ENCODE measurements around the gene OR10A7. TPM values are rescaled to one million over a fixed set of nuclear protein-coding genes. Genes with fewer than 3 reads are reported as not detected.

OR10A7 gene
- total and polyA plus RNA-seq, 2 of the 13 experiments (the other 11 are each of a cell fraction or from before 2014, with no cell fraction given): not detected

DNA sequence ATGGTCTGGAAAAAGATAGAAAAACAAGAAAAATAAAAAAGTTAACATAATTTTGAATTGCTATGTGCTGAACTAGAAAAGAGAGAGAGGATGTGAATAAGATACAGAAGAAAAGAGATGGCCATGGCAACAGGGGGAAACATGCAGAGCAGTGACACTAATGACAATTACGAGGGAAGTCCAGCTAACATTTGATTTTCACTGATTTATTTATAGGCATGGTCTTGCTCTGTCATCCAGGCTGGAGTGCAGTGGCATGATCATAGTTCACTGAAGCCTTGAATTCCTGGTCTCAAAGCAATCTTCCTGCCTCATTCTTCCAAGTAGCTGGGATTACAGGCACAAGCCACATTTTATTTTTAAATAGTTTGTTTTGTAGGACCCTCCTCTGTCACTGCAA, 25.3 kb downstream of the OR10A7 start (continued):
- TF ChIP-seq, protein P1, sequence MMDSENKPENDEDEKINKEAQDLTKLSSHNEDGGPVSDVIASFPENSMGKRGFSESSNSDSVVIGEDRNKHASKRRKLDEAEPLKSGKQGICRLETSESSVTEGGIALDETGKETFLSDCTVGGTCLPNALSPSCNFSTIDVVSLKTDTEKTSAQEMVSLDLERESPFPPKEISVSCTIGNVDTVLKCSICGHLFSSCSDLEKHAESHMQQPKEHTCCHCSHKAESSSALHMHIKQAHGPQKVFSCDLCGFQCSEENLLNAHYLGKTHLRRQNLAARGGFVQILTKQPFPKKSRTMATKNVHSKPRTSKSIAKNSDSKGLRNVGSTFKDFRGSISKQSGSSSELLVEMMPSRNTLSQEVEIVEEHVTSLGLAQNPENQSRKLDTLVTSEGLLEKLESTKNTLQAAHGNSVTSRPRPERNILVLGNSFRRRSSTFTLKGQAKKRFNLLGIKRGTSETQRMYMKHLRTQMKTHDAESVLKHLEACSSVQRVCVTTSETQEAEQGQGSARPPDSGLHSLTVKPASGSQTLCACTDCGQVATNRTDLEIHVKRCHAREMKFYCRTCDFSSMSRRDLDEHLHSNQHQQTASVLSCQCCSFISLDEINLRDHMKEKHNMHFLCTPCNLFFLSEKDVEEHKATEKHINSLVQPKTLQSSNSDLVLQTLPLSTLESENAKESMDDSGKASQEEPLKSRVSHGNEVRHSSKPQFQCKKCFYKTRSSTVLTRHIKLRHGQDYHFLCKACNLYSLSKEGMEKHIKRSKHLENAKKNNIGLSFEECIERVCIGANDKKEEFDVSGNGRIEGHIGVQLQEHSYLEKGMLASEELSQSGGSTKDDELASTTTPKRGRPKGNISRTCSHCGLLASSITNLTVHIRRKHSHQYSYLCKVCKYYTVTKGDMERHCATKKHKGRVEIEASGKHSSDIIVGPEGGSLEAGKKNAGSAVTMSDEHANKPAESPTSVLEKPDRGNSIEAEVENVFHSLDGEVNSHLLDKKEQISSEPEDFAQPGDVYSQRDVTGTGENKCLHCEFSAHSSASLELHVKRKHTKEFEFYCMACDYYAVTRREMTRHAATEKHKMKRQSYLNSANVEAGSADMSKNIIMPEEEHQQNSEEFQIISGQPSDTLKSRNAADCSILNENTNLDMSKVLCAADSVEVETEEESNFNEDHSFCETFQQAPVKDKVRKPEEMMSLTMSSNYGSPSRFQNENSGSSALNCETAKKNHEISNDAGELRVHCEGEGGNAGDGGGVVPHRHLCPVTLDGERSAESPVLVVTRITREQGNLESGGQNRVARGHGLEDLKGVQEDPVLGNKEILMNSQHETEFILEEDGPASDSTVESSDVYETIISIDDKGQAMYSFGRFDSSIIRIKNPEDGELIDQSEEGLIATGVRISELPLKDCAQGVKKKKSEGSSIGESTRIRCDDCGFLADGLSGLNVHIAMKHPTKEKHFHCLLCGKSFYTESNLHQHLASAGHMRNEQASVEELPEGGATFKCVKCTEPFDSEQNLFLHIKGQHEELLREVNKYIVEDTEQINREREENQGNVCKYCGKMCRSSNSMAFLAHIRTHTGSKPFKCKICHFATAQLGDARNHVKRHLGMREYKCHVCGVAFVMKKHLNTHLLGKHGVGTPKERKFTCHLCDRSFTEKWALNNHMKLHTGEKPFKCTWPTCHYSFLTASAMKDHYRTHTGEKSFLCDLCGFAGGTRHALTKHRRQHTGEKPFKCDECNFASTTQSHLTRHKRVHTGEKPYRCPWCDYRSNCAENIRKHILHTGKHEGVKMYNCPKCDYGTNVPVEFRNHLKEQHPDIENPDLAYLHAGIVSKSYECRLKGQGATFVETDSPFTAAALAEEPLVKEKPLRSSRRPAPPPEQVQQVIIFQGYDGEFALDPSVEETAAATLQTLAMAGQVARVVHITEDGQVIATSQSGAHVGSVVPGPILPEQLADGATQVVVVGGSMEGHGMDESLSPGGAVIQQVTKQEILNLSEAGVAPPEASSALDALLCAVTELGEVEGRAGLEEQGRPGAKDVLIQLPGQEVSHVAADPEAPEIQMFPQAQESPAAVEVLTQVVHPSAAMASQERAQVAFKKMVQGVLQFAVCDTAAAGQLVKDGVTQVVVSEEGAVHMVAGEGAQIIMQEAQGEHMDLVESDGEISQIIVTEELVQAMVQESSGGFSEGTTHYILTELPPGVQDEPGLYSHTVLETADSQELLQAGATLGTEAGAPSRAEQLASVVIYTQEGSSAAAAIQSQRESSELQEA (CRISPR knock-in tag; IDR thresholded peaks at IDR 0.05; ENCODE audit: not compliant biosample characterization): no peak
- TF ChIP-seq ZNF17 (CRISPR knock-in tag; IDR thresholded peaks at IDR 0.05) (no peak), KDM5B (CRISPR knock-in tag; IDR thresholded peaks at IDR 0.05; ENCODE audit: borderline replicate concordance) (no peak), ZSCAN12 (CRISPR knock-in tag; IDR thresholded peaks at IDR 0.05) (no peak)

DNA sequence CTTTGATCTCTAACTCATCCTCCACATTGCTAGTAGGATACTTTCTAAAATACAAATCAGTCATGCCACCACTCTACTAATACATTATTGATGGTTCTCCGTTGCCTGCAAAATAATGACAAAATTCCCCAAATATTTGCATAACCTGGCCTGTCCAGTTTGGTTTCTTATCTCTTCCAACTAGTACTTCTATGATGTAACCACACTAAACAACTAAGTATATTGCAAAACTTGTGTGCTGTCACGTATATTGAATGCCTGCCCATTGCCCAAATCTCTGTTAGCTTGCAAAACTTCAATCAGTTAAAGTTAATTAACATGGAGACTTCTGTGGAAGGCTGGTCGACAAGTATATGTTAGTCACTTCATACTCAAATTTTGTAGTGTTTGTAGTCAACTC, 30.1 kb downstream of the OR10A7 start:
- 2% methylated on average over 3 of the region's 3 CpGs for WGBS (ENCODE audit: low lambda C conversion rate)
- H3K4me1 ChIP-seq (ENCODE audit: insufficient read depth, low read length): no peaks in the 10 kb centered on the region
- H3K9me3 ChIP-seq (ENCODE audit: low read length): no peaks in the 10 kb centered on the region
- H2AFZ ChIP-seq (ENCODE audit: low read length): no peak overlapping the region
- FAIRE-seq (no peak), DNase-seq (ENCODE audit: low spot score) (peak; percentile 1), ATAC-seq (no peak)
- intact Hi-C loops (cut with micrococcal nuclease; ENCODE audit: unreplicated experiment) (no loop called here), in situ Hi-C loops (cut with HindIII; ENCODE audit: extremely low pct_ligation_motif_present, low pct_unique_long_range_greater_than_20kb) (no loop called here)
- no peaks in the 10 kb centered on the region for H3K79me2 ChIP-seq (ENCODE audit: insufficient read depth, low read length)
- no peak overlapping the region for H3K27ac ChIP-seq (ENCODE audit: extremely low read length, insufficient read depth, low read length)
- H3K9ac ChIP-seq (ENCODE audit: insufficient read depth, low read depth, low read length): no peak overlapping the region
- no peaks in the 10 kb centered on the region for H4K20me1 ChIP-seq (ENCODE audit: insufficient read depth, low read length)
- no peaks in the 10 kb centered on the region; a peak in 1 of 5 replicates for H3K27me3 ChIP-seq (ENCODE audit: control insufficient read depth in 1 of 2, insufficient read depth in 2 of 2, low read length in 2 of 2)
- CTCF ChIA-PET (ENCODE audit: low intra/inter-chr PET ratio, low total read pairs): no interaction called here
- H3K4me2 ChIP-seq (ENCODE audit: low read depth, low read length): no peak overlapping the region
- TF ChIP-seq, protein P2, sequence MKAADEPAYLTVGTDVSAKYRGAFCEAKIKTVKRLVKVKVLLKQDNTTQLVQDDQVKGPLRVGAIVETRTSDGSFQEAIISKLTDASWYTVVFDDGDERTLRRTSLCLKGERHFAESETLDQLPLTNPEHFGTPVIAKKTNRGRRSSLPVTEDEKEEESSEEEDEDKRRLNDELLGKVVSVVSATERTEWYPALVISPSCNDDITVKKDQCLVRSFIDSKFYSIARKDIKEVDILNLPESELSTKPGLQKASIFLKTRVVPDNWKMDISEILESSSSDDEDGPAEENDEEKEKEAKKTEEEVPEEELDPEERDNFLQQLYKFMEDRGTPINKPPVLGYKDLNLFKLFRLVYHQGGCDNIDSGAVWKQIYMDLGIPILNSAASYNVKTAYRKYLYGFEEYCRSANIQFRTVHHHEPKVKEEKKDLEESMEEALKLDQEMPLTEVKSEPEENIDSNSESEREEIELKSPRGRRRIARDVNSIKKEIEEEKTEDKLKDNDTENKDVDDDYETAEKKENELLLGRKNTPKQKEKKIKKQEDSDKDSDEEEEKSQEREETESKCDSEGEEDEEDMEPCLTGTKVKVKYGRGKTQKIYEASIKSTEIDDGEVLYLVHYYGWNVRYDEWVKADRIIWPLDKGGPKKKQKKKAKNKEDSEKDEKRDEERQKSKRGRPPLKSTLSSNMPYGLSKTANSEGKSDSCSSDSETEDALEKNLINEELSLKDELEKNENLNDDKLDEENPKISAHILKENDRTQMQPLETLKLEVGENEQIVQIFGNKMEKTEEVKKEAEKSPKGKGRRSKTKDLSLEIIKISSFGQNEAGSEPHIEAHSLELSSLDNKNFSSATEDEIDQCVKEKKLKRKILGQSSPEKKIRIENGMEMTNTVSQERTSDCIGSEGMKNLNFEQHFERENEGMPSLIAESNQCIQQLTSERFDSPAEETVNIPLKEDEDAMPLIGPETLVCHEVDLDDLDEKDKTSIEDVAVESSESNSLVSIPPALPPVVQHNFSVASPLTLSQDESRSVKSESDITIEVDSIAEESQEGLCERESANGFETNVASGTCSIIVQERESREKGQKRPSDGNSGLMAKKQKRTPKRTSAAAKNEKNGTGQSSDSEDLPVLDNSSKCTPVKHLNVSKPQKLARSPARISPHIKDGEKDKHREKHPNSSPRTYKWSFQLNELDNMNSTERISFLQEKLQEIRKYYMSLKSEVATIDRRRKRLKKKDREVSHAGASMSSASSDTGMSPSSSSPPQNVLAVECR (CRISPR knock-in tag; IDR thresholded peaks at IDR 0.05; ENCODE audit: borderline replicate concordance): no peak
- TF ChIP-seq CEBPG (CRISPR knock-in tag; IDR thresholded peaks at IDR 0.05): peak; percentile 9; the same call in 1 of the 2 replicates
- TF ChIP-seq CEBPB (IDR thresholded peaks at IDR 0.05; ENCODE audit: borderline replicate concordance, low read depth, low read length): peak; percentile 46; the same call in 1 of the 2 replicates
- POLR2A ChIA-PET: no interaction called here
- BruUV-seq (replicated peaks): no TSS peak
- no peak overlapping the region for H3K4me3 ChIP-seq (replicated peaks in 1 of 3; ENCODE audit: insufficient read depth in 1 of 3, low read depth in 2 of 3, low read length in 3 of 3)
- H3K36me3 ChIP-seq (replicated peaks in 1 of 2; ENCODE audit: control insufficient read depth in 1 of 2, insufficient read depth in 2 of 2, low read length in 2 of 2): no peaks in the 10 kb centered on the region
